Breast epithelium (tissue), 4 donors: Measurements from ENCODE around the gene ACP4. TPM values are rescaled to one million over a fixed set of nuclear protein-coding genes. Genes with fewer than 3 reads are reported as not detected.

Source experiments
- DNase-seq, 2 donors: peaks; one replicate each; pipeline ENCODE4 v3.0.0-alpha.2; 2019; ENCODE audit warnings: low spot score in 2 of 2
- H3K27ac ChIP-seq, 2 donors: fragments of 200-600 bp; sonication (generic) in 1 of 2; one replicate each; pipeline ENCODE4 v1.5.1; 2016 to 2019; ENCODE audit warnings: mild to moderate bottlenecking in 1 of 2
- H3K27me3 ChIP-seq, 2 donors: fragments of 200-600 bp; sonication (generic) in 1 of 2; one replicate each; pipeline versions ENCODE4 v1.5.1 to v1.6.0; 2017 to 2019; ENCODE audit warnings: control low read depth in 1 of 2, mild to moderate bottlenecking in 1 of 2
- H3K36me3 ChIP-seq: fragments of 200-600 bp; one replicate; pipeline ENCODE4 v1.5.1; 2019
- H3K4me1 ChIP-seq, 2 donors: fragments of 200-600 bp; sonication (generic); one replicate each; pipeline ENCODE4 v1.5.1; 2016 to 2019; ENCODE audit warnings: control low read depth in 1 of 2
- H3K4me3 ChIP-seq, 3 donors: fragments of 200-600 bp; sonication (generic); 1 replicate in 2 of 3; 2 replicates in 1 of 3; pipeline ENCODE4 v1.5.1; 2016 to 2019; ENCODE audit warnings: mild to moderate bottlenecking in 3 of 3, moderate library complexity in 2 of 3
- H3K9me3 ChIP-seq, 2 donors: fragments of 200-600 bp; sonication (generic) in 1 of 2; one replicate each; pipeline ENCODE4 v1.5.1; 2016 to 2019; ENCODE audit warnings: control low read depth in 1 of 2
- POLR2A ChIP-seq: fragments of 450-650 bp; IDR thresholded peaks from one replicate; pipeline ENCODE4 v1.6.1; 2016; ENCODE audit warnings: antibody characterized with exemption, mild to moderate bottlenecking, moderate library complexity
- POLR2AphosphoS5 ChIP-seq, 3 donors: sonication (generic); formaldehyde crosslinking; IDR thresholded peaks; one replicate each; pipeline ENCODE4 v1.6.1; 2017; ENCODE audit warnings: antibody characterized with exemption in 3 of 3
- intact Hi-C: fragments of 100-400 bp; cut with DNase I; formaldehyde crosslinking; loops from one replicate; pipeline ENCODE4 v1.15.1; 2023; ENCODE audit warnings: low total_unique reads
- total RNA-seq, 3 donors: library from RNA; depleted of rRNA; stranded (reverse); fragments of >200 nt; gene quantifications; one replicate each; pipeline ENCODE4 v1.1.0, GENCODE V29; 2016
- TF ChIP-seq, protein P1 (sequence below), 3 donors: fragments of 450-650 bp; IDR thresholded peaks; one replicate each; pipeline ENCODE4 v1.5.1; 2016 to 2017; ENCODE audit warnings: antibody characterized with exemption in 3 of 3, mild to moderate bottlenecking in 3 of 3, moderate library complexity in 3 of 3

Gene ACP4
- total RNA-seq, 3 donors from 2014 or later: not detected

DNA sequence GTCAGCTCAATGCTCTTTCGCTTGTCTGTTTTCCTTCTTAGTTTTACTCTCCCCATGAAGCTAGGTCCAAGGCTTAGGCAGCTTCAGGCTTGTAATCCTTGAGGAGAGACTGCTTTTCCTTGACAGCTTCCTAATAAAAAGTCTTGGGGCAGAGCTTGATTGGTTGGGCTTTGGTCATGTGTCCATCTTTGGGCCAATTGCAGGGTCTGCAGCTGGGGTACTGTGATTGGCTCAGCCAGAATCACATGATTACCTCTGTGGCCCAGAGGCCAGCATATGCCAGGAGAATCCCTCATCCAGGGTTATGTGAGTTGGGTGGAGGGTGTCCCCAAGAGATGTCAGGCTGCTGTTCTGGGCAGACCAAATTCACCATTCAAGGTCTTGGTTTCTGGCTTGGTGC is 25.2 kb downstream of the ACP4 start:
- Histone ChIP-seq H3K4me3 (no peak overlapping the region), H3K9me3 (no peaks in the 10 kb centered on the region), H3K27ac (no peak overlapping the region), H3K27me3 (peaks cover 0 to 37% of the 10 kb centered on the region in 2 donors), H3K36me3 (no peaks in the 10 kb centered on the region), H3K4me1 (no peaks in the 10 kb centered on the region)
- DNase-seq: no peak
- intact Hi-C loops: no loop called here
- no peak for TF ChIP-seq POLR2A
- TF ChIP-seq, protein P1, sequence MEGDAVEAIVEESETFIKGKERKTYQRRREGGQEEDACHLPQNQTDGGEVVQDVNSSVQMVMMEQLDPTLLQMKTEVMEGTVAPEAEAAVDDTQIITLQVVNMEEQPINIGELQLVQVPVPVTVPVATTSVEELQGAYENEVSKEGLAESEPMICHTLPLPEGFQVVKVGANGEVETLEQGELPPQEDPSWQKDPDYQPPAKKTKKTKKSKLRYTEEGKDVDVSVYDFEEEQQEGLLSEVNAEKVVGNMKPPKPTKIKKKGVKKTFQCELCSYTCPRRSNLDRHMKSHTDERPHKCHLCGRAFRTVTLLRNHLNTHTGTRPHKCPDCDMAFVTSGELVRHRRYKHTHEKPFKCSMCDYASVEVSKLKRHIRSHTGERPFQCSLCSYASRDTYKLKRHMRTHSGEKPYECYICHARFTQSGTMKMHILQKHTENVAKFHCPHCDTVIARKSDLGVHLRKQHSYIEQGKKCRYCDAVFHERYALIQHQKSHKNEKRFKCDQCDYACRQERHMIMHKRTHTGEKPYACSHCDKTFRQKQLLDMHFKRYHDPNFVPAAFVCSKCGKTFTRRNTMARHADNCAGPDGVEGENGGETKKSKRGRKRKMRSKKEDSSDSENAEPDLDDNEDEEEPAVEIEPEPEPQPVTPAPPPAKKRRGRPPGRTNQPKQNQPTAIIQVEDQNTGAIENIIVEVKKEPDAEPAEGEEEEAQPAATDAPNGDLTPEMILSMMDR (IDR thresholded peaks at IDR 0.05): no peak
- TF ChIP-seq POLR2AphosphoS5 (IDR thresholded peaks at IDR 0.05): no peak

DNA sequence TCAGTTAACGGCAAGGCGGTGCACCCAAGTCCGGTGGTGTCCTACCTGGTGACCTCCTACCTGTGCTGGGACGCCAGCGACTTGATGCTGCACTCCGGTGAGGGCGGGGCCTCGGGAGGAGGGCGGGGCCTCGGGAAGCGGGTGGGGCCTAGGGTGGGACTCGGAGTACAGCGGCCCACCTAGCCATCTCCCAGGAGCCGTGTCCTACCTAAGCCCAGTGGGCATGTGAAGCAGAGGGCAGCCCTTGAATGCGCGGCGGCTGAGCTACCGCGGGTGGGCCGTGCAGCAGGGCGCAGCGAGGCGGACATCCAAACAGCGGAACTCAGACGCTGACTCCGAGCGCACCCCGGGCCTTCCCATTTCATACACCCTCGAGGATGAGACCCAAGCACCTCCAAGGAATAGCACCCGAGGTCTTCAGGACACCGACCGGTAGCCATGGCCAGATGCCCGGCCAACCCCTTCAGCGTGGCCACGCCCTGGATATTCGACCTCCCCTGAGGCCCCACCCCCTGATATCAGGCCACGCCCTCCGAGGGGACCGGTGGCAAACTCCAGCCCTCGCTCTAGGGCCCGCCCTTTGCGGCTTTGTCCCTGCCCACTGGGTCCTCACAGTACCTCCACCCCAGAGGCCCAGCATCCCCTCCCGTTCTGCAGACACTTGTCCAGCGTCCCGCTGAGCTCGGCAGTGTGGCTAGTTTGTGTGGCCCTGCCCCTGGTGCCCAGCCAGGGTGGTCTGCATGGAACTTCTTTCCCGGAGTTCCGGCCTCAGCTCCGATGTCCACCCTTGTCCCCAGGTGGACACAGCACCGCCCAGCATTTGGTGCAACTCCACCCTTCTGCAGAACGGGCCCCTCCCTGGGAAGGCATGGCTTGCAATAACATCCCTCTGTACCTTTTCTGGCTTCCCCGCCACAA is 28.0 kb downstream of the ACP4 start:
- no peak for DNase-seq
- peak overlapping the region in 2 of 3 donors; percentile 41 to 60 for H3K4me3 ChIP-seq
- peaks cover 0 to 61% of the 10 kb centered on the region in 2 donors for H3K27me3 ChIP-seq

DNA sequence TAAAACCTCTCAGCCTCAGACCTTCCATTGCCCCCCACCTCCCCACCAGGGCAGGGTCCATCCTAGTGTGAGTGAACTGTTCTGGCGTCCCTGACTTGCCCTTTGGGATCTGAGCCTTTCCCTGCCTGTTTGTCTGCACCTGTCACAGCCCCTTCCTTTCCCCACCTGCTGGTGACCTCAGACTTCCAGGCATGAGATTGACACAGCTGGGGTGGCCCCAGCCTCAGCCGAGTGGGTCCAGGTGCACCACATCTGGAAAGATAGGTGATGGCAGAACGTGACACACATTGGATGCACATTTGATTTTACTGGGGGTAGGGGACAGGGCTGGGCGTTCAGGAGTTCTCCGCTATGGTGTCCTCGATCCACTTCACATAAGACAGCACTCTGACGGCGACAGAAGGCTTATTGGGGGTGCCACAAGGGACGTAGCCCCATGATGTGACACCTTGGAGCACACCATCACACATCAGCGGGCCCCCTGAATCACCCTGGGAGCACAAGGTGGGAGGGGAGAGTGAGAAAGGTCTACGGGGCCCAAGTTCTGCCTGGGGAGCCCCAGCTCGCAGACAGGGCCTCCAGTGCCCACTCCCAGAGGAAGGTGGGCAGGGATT is 28.8 kb downstream of the ACP4 start:
- Histone ChIP-seq H3K27me3 (peaks cover 0 to 69% of the 10 kb centered on the region in 2 donors), H3K9me3 (no peaks in the 10 kb centered on the region), H3K36me3 (no peaks in the 10 kb centered on the region), H3K4me3 (no peak overlapping the region), H3K27ac (no peak overlapping the region), H3K4me1 (no peaks in the 10 kb centered on the region)
- no peak for DNase-seq
- TF ChIP-seq, protein P1 (IDR thresholded peaks at IDR 0.05): no peak
- TF ChIP-seq POLR2AphosphoS5 (IDR thresholded peaks at IDR 0.05) (no peak), POLR2A (no peak)
- intact Hi-C loops: no loop called here

More for the DNA sequence above, 28.0 kb downstream of the ACP4 start:
- TF ChIP-seq POLR2AphosphoS5 (IDR thresholded peaks at IDR 0.05) (no peak), POLR2A (no peak)
- TF ChIP-seq, protein P1 (IDR thresholded peaks at IDR 0.05): no peak
- Histone ChIP-seq H3K27ac (no peak overlapping the region), H3K9me3 (no peaks in the 10 kb centered on the region), H3K36me3 (no peaks in the 10 kb centered on the region), H3K4me1 (no peaks in the 10 kb centered on the region)
- intact Hi-C loops: no loop called here

DNA sequence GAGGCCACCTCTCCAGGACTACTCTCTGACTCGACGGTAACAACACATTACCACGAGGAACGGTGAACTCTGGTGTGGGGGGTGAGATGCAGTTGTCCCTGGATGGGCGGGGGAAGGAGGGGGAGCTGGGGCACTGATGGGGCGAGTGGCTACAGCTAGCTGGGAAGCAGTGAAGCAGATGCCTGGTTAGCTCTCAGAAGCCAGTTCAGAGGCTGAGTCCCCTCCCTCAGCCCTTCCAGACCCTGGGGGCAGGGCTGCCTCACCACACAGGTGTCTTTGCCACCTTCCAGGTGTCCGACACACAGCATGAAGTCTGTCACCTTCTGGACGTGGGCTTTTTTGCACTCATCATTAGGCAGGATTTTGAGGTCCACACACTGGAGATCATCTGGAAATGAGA is 29.4 kb downstream of the ACP4 start:
- Histone ChIP-seq H3K27me3 (peaks cover 0 to 70% of the 10 kb centered on the region in 2 donors), H3K4me3 (no peak overlapping the region), H3K36me3 (no peaks in the 10 kb centered on the region), H3K9me3 (no peaks in the 10 kb centered on the region), H3K27ac (no peak overlapping the region), H3K4me1 (no peaks in the 10 kb centered on the region)
- intact Hi-C loops: no loop called here
- no peak for DNase-seq
- TF ChIP-seq, protein P1 (IDR thresholded peaks at IDR 0.05): no peak
- TF ChIP-seq POLR2A (no peak), POLR2AphosphoS5 (IDR thresholded peaks at IDR 0.05) (no peak)

DNA sequence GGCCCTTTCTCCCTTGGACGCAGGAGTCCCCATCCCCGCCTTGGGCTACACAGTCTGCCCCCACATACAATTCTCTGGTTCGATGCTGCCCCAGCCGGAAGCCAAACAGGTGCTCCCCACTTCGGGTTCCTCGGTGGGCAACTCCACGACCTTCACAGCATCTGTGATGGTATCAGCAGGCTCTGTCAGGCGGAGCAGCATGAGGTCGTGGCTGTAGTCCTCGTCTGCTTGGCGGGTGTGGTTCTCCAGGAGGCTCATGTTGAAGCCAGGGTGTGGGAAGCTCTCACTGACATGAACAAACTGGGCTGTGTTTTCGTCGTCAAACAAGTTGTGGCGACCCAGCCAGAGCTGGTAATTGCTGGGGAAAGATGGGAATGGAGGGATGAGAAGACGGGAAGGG is 29.9 kb downstream of the ACP4 start:
- no peaks in the 10 kb centered on the region for H3K9me3 ChIP-seq
- DNase-seq: no peak
- no peak overlapping the region for H3K27ac ChIP-seq
- no peak overlapping the region for H3K4me3 ChIP-seq
- H3K27me3 ChIP-seq: peaks cover 0 to 69% of the 10 kb centered on the region in 2 donors
- TF ChIP-seq POLR2A (no peak), POLR2AphosphoS5 (IDR thresholded peaks at IDR 0.05) (no peak)
- TF ChIP-seq, protein P1 (IDR thresholded peaks at IDR 0.05): no peak
- H3K36me3 ChIP-seq: no peaks in the 10 kb centered on the region
- intact Hi-C loops: no loop called here
- no peaks in the 10 kb centered on the region for H3K4me1 ChIP-seq
